Gastrocnemius medialis (tissue), 4 donors: ENCODE data around the gene HDGFL2.

ENCODE experiments used
- CTCF ChIP-seq, 5 experiments: fragments of 450-650 bp in 3 of 5; fragments of 200-600 bp in 2 of 5; sonication (generic) in 2 of 5; IDR thresholded peaks in 4 of 5; conservative IDR thresholded peaks in 1 of 5; 1 replicate in 4 of 5; 2 replicates in 1 of 5; pipeline ENCODE4 v1.5.1; 2016 to 2019; ENCODE audit warnings: antibody characterized with exemption in 5 of 5, mild to moderate bottlenecking in 3 of 5, moderate library complexity in 3 of 5
- POLR2A ChIP-seq, 2 donors: fragments of 450-650 bp; IDR thresholded peaks; one replicate each; pipeline ENCODE4 v1.6.1; 2017; ENCODE audit warnings: antibody characterized with exemption in 2 of 2, mild to moderate bottlenecking in 2 of 2, moderate library complexity in 2 of 2

- TF ChIP-seq POLR2A (IDR thresholded peaks at IDR 0.05) (no peak), CTCF (IDR thresholded peaks at IDR 0.05 in 4 of 5, conservative IDR thresholded peaks at IDR 0.05 in 1 of 5) (no peak)
These were observed 57.9 kb downstream of the HDGFL2 start for GRCh38 chr19:4529924-4530522.
